Fibroblast of the aortic adventitia (primary cell): ENCODE data around the gene CTNNA3. TPM values are rescaled to one million over a fixed set of nuclear protein-coding genes. Genes with fewer than 3 reads are reported as not detected.

Source experiments
- DNase-seq: peaks from one replicate; pipeline ENCODE4 v3.0.0-alpha.2; 2010; ENCODE audit warnings: low read depth
- H3K4me3 ChIP-seq: 2 replicates; pipeline ENCODE4 v1.5.1; 2011; ENCODE audit warnings: low read depth, mild to moderate bottlenecking, control low read depth, low read length, moderate library complexity
- total RNA-seq: library from RNA; depleted of rRNA; stranded (reverse); fragments of >200 nt; gene quantifications from 2 replicates; pipeline ENCODE4 v1.2.3, GENCODE V29; 2012; ENCODE audit warnings: low replicate concordance
- TF ChIP-seq, protein P1 (sequence below): IDR thresholded peaks from 2 replicates; pipeline ENCODE4 v1.5.1; 2011; ENCODE audit warnings: mild to moderate bottlenecking, low read length, control low read depth, inconsistent platforms; ENCODE audit not compliant: insufficient read depth

The CTNNA3 gene
- total RNA-seq, 1 donor, result not detected

DNA sequence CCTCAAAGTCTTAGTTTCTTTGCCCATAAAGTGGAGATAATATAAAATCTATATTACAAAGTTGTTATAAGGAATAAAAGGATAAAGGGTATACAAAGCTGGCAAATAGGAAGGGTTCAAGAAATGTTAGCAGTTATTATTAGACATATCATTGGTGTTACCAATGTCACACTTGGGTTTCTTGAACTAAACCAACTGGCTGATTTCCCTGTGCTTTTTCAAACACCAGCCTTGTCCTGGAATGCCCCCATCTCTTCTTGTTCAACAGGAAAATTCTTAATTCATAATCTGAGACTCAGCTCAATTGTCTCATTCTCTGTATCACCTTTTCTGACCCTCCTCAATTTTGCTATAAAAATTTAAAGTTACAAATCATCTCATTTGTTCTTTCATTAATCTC is 913.9 kb downstream of the CTNNA3 start:
- no peak overlapping the region for H3K4me3 ChIP-seq
- TF ChIP-seq, protein P1, sequence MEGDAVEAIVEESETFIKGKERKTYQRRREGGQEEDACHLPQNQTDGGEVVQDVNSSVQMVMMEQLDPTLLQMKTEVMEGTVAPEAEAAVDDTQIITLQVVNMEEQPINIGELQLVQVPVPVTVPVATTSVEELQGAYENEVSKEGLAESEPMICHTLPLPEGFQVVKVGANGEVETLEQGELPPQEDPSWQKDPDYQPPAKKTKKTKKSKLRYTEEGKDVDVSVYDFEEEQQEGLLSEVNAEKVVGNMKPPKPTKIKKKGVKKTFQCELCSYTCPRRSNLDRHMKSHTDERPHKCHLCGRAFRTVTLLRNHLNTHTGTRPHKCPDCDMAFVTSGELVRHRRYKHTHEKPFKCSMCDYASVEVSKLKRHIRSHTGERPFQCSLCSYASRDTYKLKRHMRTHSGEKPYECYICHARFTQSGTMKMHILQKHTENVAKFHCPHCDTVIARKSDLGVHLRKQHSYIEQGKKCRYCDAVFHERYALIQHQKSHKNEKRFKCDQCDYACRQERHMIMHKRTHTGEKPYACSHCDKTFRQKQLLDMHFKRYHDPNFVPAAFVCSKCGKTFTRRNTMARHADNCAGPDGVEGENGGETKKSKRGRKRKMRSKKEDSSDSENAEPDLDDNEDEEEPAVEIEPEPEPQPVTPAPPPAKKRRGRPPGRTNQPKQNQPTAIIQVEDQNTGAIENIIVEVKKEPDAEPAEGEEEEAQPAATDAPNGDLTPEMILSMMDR, result no peak
- no peak for DNase-seq

- no peak for DNase-seq
- TF ChIP-seq, protein P1, result no peak
- no peak overlapping the region for H3K4me3 ChIP-seq
These were observed 915.2 kb downstream of the CTNNA3 start for GRCh38 chr10:66780796-66781195.

GRCh38 chr10:66778351-66778750 is 917.6 kb downstream of the CTNNA3 start:
- DNase-seq, result no peak
- no peak overlapping the region for H3K4me3 ChIP-seq
- TF ChIP-seq, protein P1, result no peak

DNA sequence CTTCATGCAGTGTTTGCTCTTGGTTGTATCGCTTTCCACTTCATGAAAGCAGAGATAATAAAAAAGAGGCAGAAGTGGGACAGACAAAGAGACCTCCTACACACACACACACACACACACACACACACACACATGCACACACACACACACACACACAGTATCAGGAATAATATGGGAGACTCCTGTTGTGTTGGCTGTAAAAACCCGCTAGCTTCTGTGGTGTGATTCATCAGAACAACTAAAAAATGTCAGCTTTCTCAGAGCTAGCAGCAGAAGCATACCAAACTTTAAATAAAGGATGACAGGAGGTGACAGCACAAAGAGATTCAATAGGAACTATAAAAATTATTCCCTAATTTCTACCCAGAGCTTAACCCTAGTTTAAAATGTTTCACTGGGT is 918.3 kb downstream of the CTNNA3 start:
- H3K4me3 ChIP-seq, result no peak overlapping the region
- TF ChIP-seq, protein P1, result no peak

DNA sequence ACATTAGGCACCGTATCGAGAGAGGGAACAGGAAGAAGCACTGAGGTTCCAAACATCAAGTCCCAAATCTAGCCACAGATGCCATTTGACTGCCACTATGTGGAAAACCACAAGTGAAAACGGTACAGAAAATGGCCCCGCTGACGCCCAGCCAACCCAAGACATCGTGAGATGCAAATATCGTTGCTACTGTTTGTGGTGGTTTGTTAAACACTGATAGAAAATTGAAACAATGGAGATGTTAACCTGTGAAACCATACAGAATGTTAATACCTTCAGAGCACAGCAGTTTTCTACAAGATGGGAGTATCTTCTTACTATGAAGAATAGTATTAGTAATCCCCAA is 922.5 kb downstream of the CTNNA3 start:
- no peak for DNase-seq
- TF ChIP-seq, protein P1, result no peak
- no peak overlapping the region for H3K4me3 ChIP-seq

More for the DNA sequence above, 918.3 kb downstream of the CTNNA3 start:
- no peak for DNase-seq

DNA sequence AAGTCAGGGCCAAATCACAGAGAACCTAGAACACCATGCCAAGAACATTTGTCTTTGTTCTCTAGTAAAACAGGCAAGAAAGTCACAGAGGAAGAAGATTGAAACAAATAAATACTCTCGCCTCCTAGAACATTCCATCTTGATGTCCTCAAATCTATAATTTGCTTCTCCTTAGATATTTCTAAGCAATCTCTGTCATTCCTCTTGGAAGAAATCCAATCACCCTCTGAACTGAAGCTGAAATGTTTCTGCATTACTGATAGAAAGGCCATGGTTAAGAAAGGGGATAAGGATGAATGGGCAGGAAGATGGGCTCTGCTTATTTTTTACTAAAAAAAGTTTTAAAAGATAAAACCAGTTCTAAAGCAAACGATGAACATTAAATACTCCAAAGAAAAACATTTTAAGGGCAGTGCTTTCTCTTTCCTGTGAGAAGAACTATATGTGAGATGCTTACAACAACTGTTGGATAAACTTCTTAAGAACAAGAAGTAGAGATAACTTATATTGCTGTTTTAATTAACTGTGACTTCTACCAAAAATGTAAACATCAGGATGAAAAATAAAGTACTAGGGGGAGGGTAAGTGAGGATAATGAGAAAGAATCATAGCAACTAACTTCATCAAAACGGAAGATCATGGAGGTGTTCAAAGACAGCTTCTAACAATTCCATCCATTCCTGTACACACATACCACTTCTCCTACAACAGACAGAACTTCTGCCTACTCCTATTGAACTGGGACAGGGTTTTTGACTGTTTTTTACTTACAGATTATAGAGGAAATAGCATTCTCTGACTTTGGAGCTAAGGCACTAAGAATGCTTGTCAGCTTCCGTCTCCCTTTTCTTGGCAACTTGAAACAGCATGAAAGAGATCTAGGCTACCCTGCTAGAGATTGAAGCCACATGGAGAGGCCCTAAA is 923.2 kb downstream of the CTNNA3 start:
- no peak for DNase-seq
- TF ChIP-seq, protein P1, result no peak
- H3K4me3 ChIP-seq, result no peak overlapping the region

DNA sequence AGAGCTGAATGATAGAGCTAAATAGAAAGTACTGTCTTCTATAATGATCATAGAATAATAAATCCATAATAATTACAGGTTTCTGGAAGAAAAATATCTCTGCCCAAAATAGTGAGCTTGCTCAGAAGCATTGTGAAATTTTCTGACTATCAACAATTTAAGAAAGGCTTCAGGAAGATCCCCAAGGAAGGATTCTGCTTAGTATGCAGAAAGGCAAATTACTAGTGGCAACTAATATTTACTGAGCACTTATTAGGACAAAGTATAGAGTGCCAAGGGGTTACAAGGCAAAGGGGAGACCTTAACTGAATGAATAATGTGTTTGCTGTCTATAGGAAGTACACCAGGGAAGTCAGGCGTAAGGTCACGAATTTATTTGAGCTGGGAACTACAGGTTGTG is 928.3 kb downstream of the CTNNA3 start:
- H3K4me3 ChIP-seq, result no peak overlapping the region
- TF ChIP-seq, protein P1, result no peak
- DNase-seq, result no peak
